ENCODE measurements around the gene TMEM74B. TPM values are rescaled to one million over a fixed set of nuclear protein-coding genes. Genes with fewer than 3 reads are reported as not detected.

TMEM74B gene
- total and polyA plus RNA-seq, 10 of the 15 experiments (the other 5 are each of a cell fraction or from before 2014, with no cell fraction given) = 0.07 TPM; not detected in 9

GRCh38 chr20:1150968-1151367 lies 33.8 kb downstream of the TMEM74B start:
- H4K20me1 ChIP-seq (ENCODE audit: control insufficient read depth, insufficient read depth) = no peaks in the 10 kb centered on the region
- no peaks in the 10 kb centered on the region; the same call in 2 of the 3 replicates for H3K9me3 ChIP-seq (replicated peaks; ENCODE audit: control insufficient read depth, insufficient read depth, low read length)
- no peak for FAIRE-seq
- no peak overlapping the region for H3K4me2 ChIP-seq (ENCODE audit: control insufficient read depth, insufficient read depth)
- ChIA-PET SMC1A (ENCODE audit: uncharacterized antibody, unreplicated experiment) (interaction anchor here (1.1 kb wide), 1 partner anchor 26 kb away, joined by 3 read pairs; no protein-coding TSS in a partner anchor), CTCF (interaction anchor here (0.8 kb wide), 1 partner anchor 10 kb away, joined by 3 read pairs; no protein-coding TSS in a partner anchor), POLR2A (no interaction called here), RAD21 (ENCODE audit: unreplicated experiment) (no interaction called here)
- H3K4me1 ChIP-seq (ENCODE audit: control insufficient read depth, insufficient read depth, low read length) = no peaks in the 10 kb centered on the region
- no peak for TF ChIP-seq RELB (IDR thresholded peaks at IDR 0.05; ENCODE audit: low read depth)
- TF ChIP-seq ZNF622 (IDR thresholded peaks at IDR 0.05) = no peak
- no peak for TF ChIP-seq CTCF (IDR thresholded peaks at IDR 0.05 in 2 of 3, conservative IDR thresholded peaks at IDR 0.05 in 1 of 3; ENCODE audit: control insufficient read depth in 2 of 3, extremely low read depth in 1 of 3, insufficient read depth in 1 of 3, low read depth in 3 of 3, low read length in 3 of 3)
- TF ChIP-seq TCF7 (IDR thresholded peaks at IDR 0.05; ENCODE audit: borderline replicate concordance) = no peak
- no peak for TF ChIP-seq ETV6 (conservative IDR thresholded peaks at IDR 0.05 in 1 of 2, IDR thresholded peaks at IDR 0.05 in 1 of 2; ENCODE audit: borderline replicate concordance in 1 of 2, low read depth in 1 of 2)
- no peak for TF ChIP-seq SMAD5 (IDR thresholded peaks at IDR 0.05; ENCODE audit: low read depth)
- TF ChIP-seq SREBF1 (IDR thresholded peaks at IDR 0.05; ENCODE audit: low read length) = no peak
- TF ChIP-seq GATAD2B (conservative IDR thresholded peaks at IDR 0.05; ENCODE audit: low read depth) = no peak
- no peak for TF ChIP-seq CBX3 (IDR thresholded peaks at IDR 0.05; ENCODE audit: borderline replicate concordance, low read depth)
- TF ChIP-seq E2F4 (IDR thresholded peaks at IDR 0.05; ENCODE audit: low read depth, low read length) = no peak
- TF ChIP-seq CHD4 (IDR thresholded peaks at IDR 0.05) = no peak
- no peak for TF ChIP-seq ZNF217 (IDR thresholded peaks at IDR 0.05)
- no peak for TF ChIP-seq POLR2AphosphoS2 (IDR thresholded peaks at IDR 0.05; ENCODE audit: low read depth, low read length)
- no peak for TF ChIP-seq RFX5 (IDR thresholded peaks at IDR 0.05; ENCODE audit: low read depth, low read length)
- BruUV-seq (replicated peaks) = no TSS peak
- no peak overlapping the region for H3K9ac ChIP-seq (ENCODE audit: control insufficient read depth, insufficient read depth, low read length)
- intact Hi-C loops (cut with micrococcal nuclease; ENCODE audit: unreplicated experiment) = no loop called here
- DNase-seq (ENCODE audit: low read depth, low spot score) = no peak
- H2AFZ ChIP-seq (ENCODE audit: control insufficient read depth, low read depth, low read length) = no peak overlapping the region
- WGBS (ENCODE audit: insufficient coverage, insufficient replicate concordance, low lambda C conversion rate, missing lambda C conversion rate) = 89% methylated on average over 1 of the region's 1 CpG
- ATAC-seq = no peak
- in situ Hi-C loops (cut with MboI) = no loop called here
- H3K27ac ChIP-seq (ENCODE audit: control insufficient read depth, insufficient read depth) = no peak overlapping the region
- H3K4me3 ChIP-seq = no peak overlapping the region
- no peaks in the 10 kb centered on the region for H3K79me2 ChIP-seq (ENCODE audit: control insufficient read depth, insufficient read depth, low read length)
- H3K36me3 ChIP-seq (ENCODE audit: control insufficient read depth in 2 of 2, insufficient read depth in 2 of 2, low read length in 1 of 2) = peaks cover 13 to 24% of the 10 kb centered on the region in 2 experiments
- no peaks in the 10 kb centered on the region for H3K27me3 ChIP-seq (replicated peaks in 1 of 2; ENCODE audit: control insufficient read depth in 2 of 2, insufficient read depth in 2 of 2, low read length in 1 of 2)

All from GM12878 (cell line).